Right forelimb (tissue), 1 donor: ENCODE data around the gene KCNQ1.

Source experiments
- DNase-seq: peaks from one replicate; pipeline ENCODE4 v3.0.0-alpha.2; 2018

KCNQ1 gene

GRCh38 chr11:2411446-2412305 lies 33.1 kb upstream of the KCNQ1 start:
- DNase-seq, result no peak

- DNase-seq, result no peak
These were observed 32.5 kb upstream of the KCNQ1 start for GRCh38 chr11:2412323-2412722.

- no peak for DNase-seq
These were observed 30.8 kb upstream of the KCNQ1 start for GRCh38 chr11:2413742-2414579.

- DNase-seq, result no peak
These were observed 30.2 kb upstream of the KCNQ1 start for GRCh38 chr11:2414616-2415015.

- no peak for DNase-seq
These were observed 29.6 kb upstream of the KCNQ1 start for GRCh38 chr11:2415171-2415570.

GRCh38 chr11:2415601-2416380 lies 29.0 kb upstream of the KCNQ1 start:
- DNase-seq, result no peak

GRCh38 chr11:2416765-2417164 lies 28.0 kb upstream of the KCNQ1 start:
- no peak for DNase-seq

- DNase-seq, result no peak
These were observed 26.7 kb upstream of the KCNQ1 start for GRCh38 chr11:2417856-2418692.

- DNase-seq, result no peak
These were observed 26.0 kb upstream of the KCNQ1 start for GRCh38 chr11:2418693-2419360.

GRCh38 chr11:2419638-2420501 lies 24.9 kb upstream of the KCNQ1 start:
- peak; percentile 82 for DNase-seq

GRCh38 chr11:2420502-2421225 lies 24.1 kb upstream of the KCNQ1 start:
- peak; percentile 87 for DNase-seq

GRCh38 chr11:2421226-2421994 lies 23.4 kb upstream of the KCNQ1 start:
- no peak for DNase-seq

GRCh38 chr11:2421996-2422395 lies 22.8 kb upstream of the KCNQ1 start:
- no peak for DNase-seq

GRCh38 chr11:2422461-2423156 lies 22.2 kb upstream of the KCNQ1 start:
- DNase-seq, result no peak

- no peak for DNase-seq
These were observed 21.4 kb upstream of the KCNQ1 start for GRCh38 chr11:2423157-2424025.

GRCh38 chr11:2424811-2425495 lies 19.9 kb upstream of the KCNQ1 start:
- no peak for DNase-seq

GRCh38 chr11:2425506-2425905 lies 19.3 kb upstream of the KCNQ1 start:
- DNase-seq, result no peak
